HG02759 (cell line): ENCODE data around the gene JAZF1.
"Not testable (repeated sequence)": the region's sequence is repeated elsewhere in the genome, so short reads cannot be mapped to it uniquely, and the experiment has no call there.

Experiments
- ATAC-seq: cut with Tn5 transposase; IDR thresholded peaks from one replicate; pipeline ENCODE4 v1.9.1; 2021; ENCODE audit warnings: mild to moderate bottlenecking, moderate library complexity; ENCODE audit not compliant: unreplicated experiment

Gene JAZF1

DNA sequence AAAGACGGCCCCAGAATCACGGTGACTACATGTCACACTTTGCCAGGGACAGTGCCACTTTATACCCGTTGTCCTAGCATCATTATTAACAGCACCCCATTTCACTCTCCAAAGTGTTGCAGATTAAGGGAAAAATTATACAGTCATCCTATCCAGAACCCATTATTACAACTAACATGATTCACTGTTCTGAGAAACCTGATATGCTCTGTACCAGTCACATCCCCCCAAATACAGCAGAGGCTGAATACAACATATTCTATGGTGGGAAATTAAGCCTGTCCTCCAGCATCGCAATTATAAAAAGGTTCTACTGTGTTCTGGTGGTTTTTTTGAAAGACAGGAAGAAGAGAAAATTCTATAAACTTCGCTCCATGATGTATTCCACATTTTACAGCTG, 162.1 kb downstream of the JAZF1 start:
- no peak for ATAC-seq

DNA sequence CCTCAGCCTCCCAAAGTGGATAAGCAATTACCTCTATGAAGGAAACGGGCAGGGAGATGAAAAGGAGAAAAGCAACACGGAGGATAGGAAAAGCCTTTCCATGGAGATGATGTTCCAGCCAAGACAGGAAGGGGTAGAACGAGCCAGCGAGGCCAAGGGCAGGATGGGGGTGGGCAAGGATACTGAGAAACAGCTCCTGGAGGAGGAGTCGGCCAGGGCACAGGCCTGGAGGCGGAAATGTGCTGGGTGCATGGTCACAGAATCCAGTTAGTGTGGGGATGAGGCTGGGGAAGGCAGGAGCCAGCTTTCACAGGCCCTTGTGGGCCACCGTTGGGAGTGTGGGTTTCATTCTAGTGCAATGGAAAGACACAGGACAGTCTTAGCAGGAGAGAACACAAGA, 162.6 kb downstream of the JAZF1 start:
- ATAC-seq = no peak

GRCh38 chr7:28017372-28017771, 163.2 kb downstream of the JAZF1 start:
- no peak for ATAC-seq

DNA sequence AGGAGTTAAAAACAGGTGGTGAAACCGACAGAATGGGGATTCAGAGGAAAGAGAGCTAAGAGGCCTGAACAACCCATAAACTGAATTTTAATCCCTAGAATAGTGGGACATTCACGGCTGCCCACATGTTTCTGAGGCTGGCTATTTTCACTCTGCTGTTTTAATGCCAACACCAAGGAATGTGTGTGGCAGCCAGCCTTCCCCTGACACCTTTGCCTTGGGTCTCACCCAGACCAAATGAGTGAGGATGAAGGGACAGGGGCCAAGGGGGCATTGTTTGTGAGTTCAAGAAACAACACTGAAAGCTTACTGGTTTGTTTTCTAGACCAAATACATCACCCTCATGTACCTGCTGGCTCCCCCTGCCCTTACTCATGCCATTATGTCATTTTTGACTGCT, 164.3 kb downstream of the JAZF1 start:
- ATAC-seq = no peak

- no peak for ATAC-seq
Measured at GRCh38 chr7:28015169-28015568, 165.4 kb downstream of the JAZF1 start.

DNA sequence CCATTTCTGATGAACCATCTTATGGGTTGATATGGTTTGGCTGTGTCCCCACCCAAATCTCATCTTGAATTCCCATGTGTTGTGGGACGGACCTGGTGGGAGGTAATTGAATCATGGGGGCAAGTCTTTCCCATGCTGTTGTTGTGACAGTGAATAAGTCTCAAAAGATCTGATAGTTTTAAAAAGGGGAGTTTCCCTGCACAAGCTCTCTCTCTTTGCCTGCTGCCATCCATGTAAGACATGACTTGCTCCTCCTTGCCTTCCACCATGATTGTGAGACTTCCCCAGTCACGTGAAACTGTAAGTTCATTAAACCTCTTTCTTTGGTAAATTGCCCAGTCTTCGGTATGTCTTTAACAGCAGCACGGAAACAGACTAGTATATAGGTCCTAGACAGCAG, 166.3 kb downstream of the JAZF1 start:
- not testable (repeated sequence) for ATAC-seq

GRCh38 chr7:28013441-28013840, 167.2 kb downstream of the JAZF1 start:
- no peak for ATAC-seq

DNA sequence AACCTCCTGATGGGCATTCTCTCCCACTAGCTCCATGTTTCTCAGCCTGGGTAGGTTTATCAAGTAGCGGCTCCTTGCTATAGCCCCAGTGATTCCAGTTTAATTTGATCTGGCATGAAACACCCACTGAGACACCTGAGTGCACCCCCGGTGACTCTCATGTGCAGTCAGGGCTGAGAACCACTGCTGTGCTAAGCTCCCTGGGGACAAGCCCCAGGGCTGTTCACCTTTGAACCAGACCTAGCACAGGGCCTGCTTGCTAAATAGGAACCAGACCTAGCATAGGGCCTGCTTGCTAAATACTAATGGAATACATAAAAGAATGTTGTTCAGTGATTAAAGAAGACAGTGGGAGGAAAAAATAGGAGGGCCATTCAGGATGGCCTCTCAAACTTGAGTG, 167.6 kb downstream of the JAZF1 start:
- no peak for ATAC-seq

DNA sequence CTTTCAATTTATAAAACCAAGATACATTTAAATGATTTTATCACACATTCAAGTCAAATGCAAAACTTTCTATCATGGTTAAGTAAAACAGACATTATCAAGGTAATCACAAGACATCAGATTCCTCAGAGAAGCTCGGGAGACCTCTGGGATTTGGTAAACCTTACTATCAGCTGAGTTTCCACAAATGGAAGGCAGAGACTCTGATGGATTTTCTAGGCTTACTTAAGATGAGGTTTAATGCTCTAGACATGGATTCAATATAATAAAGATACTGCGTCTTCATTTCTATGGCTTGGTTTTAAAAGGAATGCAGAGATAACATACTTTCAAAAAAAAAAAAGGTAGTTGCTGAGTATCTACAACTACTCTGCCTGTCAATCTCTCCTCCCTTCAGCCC, 171.7 kb downstream of the JAZF1 start:
- no peak for ATAC-seq

- ATAC-seq = no peak
Measured at GRCh38 chr7:28008171-28008570, 172.4 kb downstream of the JAZF1 start.

DNA sequence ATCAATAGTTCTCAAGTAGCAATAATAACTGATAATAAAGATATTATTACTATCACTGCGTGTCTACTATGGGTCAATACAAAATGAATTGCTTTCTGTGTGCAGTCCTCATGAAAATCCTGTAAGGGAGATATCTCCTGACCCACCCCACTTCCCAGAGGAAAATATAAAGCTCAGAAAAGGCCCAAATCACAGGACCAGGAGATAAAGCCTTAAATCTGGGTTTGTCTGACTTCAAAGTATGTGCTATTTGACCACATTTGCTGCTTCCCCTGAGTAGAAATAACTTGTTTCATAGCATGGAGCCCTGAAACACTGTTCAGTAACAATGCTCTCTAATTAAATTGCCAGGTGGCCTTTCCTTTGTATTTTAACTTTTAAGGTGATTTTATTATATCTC, 174.1 kb downstream of the JAZF1 start:
- no peak for ATAC-seq

DNA sequence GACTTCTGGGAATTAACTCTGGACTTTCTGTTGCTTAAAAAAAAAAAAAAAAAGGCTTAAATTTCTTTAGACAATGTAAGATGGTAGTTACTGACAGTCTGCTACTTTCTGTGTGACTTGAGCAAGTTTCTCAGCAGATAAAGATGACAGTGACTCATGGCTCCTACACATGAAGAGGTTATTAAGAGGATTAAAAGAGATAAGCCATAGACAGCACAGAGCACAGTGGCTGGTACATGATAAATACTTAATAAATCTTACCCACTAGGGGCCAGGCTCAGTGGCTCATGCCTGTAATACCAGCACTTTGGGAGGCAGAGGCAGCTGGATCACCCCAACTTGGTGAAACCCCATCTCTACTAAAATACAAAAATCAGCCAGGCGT, 174.8 kb downstream of the JAZF1 start:
- ATAC-seq = no peak

DNA sequence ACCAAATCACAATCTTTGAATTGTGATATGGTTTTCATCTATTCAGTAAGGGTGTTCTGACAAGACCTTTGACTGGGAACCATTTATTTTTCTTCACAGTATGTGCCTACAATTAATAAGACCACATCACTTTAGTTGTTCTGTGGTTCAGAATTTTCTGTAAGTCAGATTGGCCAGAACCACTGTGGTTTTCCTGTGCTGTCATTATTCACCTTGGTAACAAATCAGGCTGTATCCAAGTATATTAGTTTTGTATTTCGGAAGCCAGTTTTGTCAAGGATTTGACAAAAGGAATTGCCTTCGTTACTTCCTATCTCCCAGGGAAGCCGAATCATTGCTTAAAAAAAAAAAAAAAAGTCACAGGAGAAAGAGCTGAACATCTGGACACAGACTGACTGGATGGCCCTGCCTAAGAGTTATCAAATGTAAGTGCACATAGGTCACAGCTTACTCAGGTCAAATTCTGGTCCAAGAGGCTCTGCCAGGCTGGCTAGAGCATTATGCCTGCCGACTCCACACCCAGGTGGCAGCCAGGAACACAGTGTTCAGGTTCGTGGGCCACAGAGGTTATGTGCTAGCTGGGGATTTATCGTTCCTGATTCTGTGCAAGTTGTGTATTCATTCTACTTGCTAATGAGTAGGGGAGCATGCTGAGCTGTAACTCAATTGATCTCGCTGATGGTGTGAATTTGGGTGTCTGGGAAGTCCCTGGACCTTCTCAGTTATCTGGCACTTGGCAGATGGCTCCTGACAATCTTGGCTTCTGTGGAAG, 175.3 kb downstream of the JAZF1 start:
- no peak for ATAC-seq

- no peak for ATAC-seq
Measured at GRCh38 chr7:28003408-28003807, 177.2 kb downstream of the JAZF1 start.

- no peak for ATAC-seq
Measured at GRCh38 chr7:28002638-28003037, 178.0 kb downstream of the JAZF1 start.

- ATAC-seq = no peak
Measured at GRCh38 chr7:28001896-28002295, 178.7 kb downstream of the JAZF1 start.

- no peak for ATAC-seq
Measured at GRCh38 chr7:27999829-28000228, 180.8 kb downstream of the JAZF1 start.

- ATAC-seq = no peak
Measured at GRCh38 chr7:27998382-27998781, 182.2 kb downstream of the JAZF1 start.

GRCh38 chr7:27997188-27997707, 183.3 kb downstream of the JAZF1 start:
- ATAC-seq = no peak

DNA sequence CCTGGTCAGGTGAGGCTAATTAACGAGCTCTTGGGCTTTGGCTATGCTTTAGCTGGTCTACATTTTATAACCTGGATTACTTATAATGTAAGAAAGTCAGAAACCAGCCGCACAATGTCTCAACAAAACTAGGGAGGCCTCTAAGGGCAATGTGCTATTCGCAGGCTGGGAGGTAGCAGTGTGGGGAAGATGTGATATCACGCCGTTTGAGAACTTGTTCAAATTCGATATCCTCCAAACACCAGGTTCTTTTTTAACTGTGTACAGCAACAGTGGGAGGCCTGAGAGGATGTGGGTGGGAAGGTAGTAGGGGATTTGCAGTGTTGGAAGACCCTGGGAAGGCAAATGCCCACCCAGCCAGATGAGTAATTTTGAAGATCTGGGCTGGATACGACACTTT, 184.5 kb downstream of the JAZF1 start:
- no peak for ATAC-seq

DNA sequence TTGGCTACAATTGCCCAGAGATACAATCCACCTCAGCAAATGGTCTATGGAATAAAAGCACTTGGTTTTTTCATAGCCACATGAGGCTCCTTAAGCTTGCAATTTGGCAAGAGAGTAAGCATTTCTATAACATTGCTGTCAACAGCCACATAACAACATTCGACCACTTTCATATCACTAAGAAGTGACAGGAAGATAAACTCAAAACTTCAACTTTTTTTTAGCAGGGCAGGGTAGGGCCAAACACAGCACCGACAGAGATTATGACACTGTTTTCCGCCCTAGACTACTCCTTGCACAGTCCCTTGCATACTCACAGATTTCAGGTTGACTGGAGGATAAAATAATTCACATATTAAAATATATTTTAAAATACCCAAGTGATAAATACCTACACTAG, 185.4 kb downstream of the JAZF1 start:
- ATAC-seq = no peak

DNA sequence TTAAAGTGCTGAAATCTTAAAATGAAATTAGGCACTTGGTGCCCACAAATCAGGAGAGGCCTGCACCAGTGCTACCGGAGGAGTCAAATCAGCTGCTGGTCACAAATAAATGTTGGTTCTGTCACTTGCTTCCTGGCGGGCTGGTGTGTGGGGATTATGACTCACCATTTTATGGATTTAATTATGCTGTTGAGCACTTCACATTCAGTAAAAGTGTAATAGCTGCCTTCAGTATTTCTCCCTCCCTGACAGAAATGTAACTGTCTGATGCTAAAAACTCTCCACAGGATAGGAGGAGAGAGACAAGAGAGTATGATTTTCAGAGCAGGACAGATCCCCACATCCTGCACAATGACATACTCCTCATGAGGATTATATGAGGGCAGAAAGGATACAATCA, 186.0 kb downstream of the JAZF1 start:
- no peak for ATAC-seq
